ENCODE results near the gene DMAC2L.
A peak's percentile ranks its signal among the peaks of the same experiment; 100 is the strongest.
"Not testable (repeated sequence)": the region's sequence is repeated elsewhere in the genome, so short reads cannot be mapped to it uniquely, and the experiment has no call there.

The DMAC2L gene

DNA sequence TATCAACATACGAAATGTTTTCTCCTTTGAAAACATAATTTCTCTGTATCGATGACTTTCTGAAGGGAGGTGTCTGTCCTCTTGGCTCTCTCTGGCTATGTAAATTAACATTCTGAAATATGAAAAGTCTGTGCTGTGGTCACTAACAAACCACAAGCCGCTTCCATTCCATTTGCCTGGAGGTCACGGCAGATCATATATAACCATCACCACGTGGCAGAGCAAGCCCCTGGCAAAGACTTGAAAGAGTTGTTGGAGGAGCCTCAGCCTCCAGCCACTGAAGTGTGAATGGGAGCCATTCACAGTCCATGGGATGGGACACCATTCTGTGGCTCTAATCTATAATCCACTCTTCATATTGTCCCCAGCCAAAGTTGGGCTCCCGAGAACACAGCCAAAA is 45.0 kb downstream of the DMAC2L start:
- no peak for DNase-seq

DNA sequence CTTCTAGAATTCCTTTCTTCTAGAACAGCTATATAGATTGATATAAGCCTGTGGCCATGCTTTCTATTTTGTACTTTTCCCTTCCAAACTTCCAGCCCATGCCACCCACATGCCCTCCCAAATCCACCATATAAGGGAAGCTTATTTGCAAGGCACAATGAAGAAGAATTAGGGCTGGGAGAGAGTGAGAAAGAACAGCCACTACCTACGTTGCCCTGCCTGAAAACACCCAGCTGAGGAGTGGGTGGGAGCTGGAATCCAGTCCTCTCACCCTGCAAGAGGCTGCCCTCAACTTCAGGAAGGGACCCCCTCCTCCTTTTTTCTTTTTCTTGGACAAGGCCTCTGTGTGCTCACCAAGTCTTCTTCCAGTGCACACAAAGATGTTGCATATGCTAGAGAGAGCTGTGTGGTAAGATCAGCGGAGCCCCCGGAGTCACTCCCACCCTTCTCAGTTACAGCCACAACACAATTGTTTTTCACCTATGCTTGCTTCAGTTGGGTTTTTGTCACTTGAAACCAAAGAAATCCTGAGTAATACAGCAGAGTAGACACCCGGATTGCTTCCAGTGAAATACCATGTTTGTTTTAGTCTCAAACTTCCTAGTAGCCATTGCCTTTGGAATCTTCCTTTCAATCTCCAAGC is 45.8 kb downstream of the DMAC2L start:
- no peak for DNase-seq

DNA sequence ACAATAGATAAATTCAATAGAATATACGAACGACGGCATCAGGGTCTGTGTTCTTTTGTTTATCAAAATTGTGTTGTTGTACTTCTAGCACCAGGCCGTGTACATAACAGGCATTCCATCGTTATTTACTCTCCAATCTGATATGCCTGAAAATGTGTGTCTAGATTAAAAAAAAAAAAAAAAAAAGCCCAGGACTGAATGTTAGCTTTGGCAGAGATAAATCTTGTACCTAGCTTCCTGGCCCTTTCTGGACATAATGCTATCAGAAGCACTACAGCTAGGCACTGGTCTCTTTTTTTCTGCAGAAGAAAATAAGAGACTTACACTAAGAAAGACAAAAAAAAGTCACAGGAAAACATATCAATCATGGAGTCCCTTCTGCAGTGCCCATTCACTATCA is 47.5 kb downstream of the DMAC2L start:
- no peak for DNase-seq

DNA sequence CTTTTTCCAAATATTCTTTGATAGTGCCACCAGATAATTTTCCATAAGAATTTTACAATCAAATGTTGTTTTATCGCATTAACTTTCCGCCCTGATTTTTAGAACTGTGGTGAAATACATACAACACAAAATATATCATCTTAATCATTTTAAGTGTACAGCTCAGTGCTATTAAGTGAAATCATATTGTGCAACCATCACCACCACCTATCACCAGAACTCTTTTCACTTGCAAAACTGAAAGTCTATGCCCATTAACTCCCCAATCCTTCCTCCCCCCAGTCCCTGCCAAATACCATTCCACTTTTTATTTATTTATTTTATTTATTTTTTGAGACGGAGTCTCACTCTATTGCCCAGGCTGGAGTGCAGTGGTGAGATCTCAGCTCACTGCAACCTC is 48.0 kb downstream of the DMAC2L start:
- DNase-seq = no peak

DNA sequence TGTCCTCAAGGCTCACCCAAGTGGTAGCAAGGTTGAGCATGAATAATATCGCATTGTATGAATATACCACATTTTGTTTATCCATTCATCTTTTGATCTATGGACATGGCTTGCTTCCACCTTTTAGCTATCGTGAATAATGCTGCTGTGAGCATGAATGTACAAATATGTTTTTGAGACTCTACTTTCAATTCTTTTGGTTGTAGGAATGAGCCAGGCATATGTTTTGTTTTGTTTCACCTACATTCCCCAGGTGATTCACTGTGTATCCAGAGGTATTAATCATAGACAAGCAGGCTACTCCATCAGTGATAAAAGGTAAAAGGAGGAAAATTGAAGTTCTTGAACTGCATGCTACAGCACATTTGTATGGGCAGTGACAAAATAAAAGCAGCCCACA is 48.7 kb downstream of the DMAC2L start:
- no peak for DNase-seq

DNA sequence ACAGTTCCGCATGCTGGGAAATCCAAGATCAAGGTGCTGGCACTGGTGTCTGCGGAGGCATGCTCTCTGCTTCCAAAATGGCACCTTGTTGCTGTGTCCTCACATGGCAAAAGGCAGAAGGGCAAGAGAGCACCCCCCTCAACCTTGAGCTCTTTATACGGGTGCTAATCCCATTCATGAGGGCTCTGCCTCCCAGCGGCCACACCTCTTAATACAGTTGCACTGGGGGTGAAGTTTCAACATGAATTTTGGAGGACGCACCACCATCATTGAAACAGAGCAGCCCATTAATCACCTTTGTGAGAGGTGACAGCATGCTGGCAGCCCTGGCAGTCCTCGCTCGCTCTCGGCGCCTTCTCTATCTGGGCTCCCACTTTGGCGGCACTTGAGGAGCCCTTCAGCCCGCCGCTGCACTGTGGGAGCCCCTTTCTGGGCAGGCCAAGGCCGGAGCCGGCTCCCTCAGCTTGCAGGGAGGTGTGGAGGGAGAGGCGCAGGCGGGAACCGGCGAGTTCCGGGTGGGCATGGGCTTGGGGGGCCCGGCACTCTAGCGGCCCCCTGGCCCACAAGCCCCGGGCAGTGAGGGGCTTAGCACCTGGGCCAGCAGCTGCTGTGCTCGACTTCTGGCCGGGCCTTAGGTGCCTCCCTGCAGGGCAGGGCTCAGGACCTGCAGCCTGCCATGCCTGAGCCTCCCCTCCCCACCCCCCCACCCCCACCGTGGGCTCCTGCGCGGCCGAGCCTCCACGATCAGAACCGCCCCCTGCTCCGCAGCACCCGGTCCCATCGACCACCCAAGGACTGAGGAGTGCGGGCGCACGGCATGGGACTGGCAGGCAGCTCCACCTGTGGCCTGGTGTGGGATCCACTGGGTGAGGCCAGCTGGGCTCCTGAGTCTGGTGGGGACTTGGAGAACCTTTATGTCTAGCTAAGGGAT is 49.6 kb downstream of the DMAC2L start:
- not testable (repeated sequence) for DNase-seq

DNA sequence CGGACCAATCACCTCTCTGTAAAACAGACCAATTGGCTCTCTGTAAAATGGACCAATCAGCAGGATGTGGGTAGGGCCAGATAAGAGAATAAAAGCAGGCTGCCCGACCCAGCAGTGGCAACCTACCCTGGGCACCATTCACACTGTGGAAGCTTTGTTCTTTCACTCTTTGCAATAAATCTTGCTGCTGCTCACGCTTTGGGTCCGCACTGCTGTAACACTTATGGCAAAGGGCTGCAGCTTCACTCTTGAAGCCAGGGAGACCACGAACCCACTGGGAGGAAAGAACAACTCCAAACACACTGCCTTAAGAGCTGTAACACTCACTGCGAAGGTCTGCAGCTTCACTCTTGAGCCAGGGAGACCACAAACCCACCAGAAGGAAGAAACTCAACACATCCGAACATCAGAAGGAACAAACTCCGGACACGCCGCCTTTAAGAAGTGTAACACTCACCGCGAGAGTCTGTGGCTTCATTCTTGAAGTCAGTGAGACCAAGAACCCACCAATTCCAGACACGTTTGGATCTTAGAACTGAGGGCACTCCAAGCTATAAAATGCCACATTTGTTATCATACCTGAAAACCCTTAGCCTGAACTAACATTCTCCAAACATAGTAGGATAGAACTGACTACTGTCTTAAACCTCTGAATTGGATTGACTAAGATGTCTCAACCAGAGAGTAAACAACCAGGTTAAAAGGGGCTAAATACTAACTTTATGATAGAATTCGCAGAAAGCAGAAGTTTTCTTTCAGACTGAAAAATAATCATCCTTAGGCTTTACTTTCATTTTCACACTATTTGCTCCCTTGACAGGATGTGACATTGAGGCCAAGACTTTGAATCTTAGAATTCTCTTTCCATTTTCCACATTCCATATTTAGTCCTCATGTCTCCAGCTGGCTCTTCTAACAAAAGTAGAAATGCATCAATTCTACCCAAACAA is 50.9 kb downstream of the DMAC2L start:
- peak; percentile 59 for DNase-seq

DNA sequence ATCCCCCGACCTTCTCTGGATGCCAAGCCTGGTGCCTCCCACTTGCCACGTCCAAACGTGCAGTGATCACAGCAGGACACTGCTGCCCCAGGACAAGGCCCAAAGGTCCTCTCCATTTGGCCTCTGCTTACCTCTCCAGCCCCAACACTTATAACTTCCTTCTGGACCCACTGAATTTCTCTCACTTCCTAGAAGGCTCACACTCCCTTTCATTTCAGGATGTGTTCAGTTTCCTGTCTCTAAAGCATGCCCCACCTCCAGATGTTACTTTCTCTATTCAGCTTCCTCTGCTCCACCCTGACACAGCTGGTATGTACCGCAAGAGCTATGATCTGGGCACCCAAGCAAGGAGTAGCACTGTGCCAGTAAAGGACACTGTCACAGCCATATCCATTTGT is 51.6 kb downstream of the DMAC2L start:
- DNase-seq = peak; percentile 70

DNA sequence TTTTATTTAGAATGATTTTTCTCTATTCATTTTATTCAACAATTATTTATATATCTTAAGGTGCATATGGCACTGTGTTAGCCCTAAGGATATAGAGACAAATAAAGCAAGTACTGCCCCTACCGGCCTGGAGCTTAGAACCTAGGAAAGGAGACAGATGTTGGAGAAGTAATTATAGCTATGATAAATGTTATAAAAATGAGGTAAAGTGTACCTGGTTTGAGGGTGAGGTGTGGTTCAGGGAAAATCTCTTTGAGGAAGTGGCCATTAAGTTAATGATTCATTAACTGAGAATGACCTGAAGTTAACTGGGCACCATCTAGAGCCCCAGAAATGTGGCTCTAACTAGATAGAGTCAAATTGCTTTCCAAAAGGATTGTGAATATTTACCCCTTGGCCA is 52.7 kb downstream of the DMAC2L start:
- DNase-seq = no peak

DNA sequence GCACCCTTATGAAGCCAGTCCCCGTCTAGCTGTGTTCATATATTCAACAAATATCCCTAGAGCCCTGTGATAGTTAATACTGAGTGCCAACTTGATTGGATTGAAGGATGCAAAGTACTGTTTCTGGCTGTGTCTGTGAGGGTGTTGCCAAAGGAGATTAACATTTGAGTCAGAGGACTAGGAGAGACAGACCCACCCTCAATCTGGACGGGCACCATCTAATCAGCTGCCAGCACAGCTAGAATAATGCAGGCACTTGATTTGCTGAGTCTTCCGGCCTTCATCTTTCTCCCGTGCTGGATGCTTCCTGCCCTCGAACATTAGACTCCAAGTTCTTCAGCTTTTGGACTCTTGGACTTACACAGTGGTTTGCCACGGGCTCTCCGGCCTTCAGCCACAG is 53.4 kb downstream of the DMAC2L start:
- not testable (repeated sequence) for DNase-seq

DNA sequence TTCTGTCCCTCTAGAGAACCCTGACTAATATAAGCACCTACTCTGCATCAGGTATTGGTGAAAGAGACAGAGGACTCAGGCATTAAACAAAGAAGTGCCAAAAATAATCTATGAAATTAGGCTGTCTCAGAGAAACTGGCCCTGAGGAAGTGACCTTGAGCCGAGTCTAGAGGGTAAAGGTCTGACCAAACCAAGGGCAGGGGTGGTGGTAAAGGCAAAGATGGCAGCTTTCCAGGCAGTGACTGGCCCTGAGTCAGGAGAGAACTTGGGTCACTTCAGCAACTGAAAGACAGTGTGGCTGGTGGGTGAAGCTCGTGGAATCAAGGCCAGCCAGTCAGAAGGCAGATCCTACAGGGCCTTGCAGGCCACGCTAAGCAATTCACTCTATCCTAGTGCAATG is 54.0 kb downstream of the DMAC2L start:
- DNase-seq = no peak

DNA sequence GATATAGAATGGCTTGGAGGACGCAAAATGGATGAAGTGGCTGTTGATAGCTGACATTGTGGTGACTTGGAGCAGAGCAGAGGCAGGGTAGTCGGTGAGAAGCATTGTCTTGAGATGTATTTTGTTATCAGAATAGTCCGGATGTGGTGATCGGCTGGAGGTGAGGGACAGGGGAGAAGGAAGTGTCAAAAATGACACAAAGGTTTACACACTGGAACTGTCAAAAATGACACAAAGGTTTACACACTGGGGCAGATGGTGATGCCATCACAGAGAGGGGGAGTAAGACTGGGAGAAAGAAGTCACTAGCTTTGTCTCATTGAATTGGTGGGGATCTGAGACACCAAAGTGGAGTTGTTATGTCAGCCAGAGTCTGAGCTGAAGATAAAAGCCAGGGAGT is 54.5 kb downstream of the DMAC2L start:
- peak; percentile 26 for DNase-seq

DNA sequence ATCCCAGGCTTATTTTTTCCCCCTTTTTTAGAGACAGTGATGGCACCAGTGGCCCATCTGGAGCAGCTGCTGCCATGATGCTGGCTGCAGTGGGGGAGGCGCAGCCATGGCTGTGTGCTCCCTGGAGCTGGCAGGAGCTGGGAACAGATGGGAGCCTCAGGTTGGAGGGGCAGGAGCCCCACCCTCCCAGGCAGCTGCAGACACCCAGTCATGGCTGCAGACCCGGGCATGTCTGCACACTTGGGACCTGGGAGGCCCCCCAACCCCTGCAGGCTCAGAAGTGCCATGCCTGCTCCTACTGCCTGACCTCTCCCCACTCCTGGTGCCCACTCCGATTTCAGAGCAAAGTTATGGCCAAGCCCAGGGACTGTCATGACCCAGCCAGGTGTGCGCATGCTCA is 59.4 kb downstream of the DMAC2L start:
- no peak for DNase-seq

DNA sequence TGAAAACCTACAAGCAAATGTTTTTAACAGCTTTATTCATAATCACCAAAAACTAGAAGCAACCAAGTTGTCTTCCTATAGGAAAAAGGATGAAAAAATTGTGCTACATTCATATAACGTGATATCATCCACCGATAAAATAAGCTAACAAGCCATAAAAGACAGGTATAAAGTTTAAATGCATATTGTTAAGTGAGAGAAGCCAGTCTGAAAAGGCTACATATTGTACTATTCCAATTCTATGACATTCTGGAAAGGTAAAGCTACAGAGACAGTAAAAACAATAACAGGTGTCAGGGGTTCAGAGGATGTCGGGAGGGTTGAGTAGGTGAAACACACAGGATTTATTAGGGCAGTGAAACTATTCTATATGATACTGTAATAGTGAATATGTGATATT is 61.8 kb downstream of the DMAC2L start:
- DNase-seq = no peak

DNA sequence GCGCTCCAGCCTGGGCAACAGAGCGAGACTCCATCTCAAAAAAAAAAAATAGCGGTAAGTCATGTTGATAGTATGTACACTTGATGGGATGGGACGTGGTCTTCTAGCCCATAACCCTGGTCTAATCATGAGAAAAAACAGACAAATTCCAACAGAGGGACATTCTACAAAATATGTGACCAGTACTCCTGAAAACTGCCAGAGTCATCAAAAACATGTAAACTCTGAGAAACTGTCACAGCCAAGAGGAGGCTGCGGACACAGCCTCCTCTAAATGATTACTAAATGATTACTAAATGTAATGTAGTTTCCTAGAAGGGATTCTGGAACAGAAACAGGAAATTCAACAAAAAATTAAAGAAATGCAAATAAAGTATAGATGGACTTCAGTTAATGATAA is 63.6 kb downstream of the DMAC2L start:
- no peak for DNase-seq
